ENCODE measurements around the gene MTMR2.

DNA sequence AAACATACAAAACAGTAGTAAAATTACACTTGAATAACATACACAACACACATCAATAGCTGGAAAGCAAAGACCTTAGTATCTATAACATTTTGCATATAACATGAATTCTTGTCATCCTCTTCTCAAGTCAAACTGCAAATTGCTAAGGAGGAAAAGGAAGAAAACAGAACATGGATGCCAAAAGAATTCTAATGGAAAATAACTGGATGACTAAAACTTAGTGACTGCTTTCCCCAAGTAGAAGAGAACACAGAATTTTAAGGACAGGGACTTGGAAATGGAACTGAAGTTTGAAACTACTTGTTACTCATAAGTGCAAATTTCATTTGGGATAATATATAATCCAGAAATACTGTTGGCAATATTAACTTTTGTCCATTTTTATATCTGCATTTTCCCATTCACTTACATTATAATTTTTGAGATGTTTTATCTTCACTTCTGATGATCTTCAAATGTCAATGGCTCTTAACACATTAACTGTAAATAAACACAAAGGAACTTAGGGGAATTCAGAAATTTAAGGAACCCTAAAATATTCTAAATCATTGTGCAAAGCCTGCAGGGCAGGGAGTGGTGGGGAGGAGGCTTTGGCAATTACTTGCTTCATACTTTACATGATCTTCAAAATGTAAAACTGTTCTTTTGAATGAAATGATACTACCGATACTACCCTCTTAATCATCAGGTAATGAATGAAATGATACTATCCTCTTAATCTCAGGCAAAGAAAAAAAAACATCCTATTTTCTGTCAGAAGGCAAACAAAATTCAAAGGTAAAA is 9.9 kb downstream of the MTMR2 start:
- TF ChIP-seq, protein P1, sequence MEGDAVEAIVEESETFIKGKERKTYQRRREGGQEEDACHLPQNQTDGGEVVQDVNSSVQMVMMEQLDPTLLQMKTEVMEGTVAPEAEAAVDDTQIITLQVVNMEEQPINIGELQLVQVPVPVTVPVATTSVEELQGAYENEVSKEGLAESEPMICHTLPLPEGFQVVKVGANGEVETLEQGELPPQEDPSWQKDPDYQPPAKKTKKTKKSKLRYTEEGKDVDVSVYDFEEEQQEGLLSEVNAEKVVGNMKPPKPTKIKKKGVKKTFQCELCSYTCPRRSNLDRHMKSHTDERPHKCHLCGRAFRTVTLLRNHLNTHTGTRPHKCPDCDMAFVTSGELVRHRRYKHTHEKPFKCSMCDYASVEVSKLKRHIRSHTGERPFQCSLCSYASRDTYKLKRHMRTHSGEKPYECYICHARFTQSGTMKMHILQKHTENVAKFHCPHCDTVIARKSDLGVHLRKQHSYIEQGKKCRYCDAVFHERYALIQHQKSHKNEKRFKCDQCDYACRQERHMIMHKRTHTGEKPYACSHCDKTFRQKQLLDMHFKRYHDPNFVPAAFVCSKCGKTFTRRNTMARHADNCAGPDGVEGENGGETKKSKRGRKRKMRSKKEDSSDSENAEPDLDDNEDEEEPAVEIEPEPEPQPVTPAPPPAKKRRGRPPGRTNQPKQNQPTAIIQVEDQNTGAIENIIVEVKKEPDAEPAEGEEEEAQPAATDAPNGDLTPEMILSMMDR (IDR thresholded peaks at IDR 0.05) = no peak
- TF ChIP-seq POLR2A (IDR thresholded peaks at IDR 0.05) = no peak
